HG02970 (cell line): Measurements from ENCODE around the gene ZNF253.
"Not testable (repeated sequence)": the region's sequence is repeated elsewhere in the genome, so short reads cannot be mapped to it uniquely, and the experiment has no call there.

Experiments used
- ATAC-seq: cut with Tn5 transposase; IDR thresholded peaks from one replicate; pipeline ENCODE4 v1.9.1; 2021; ENCODE audit warnings: mild to moderate bottlenecking, moderate library complexity, moderate number of reproducible peaks; ENCODE audit not compliant: unreplicated experiment, low FRiP score

Gene ZNF253

GRCh38 chr19:19892055-19892941 is 26.6 kb downstream of the ZNF253 start:
- not testable (repeated sequence) for ATAC-seq

- ATAC-seq, result no peak
These were observed 34.6 kb downstream of the ZNF253 start for GRCh38 chr19:19900139-19900728.

GRCh38 chr19:19900729-19901444 is 35.2 kb downstream of the ZNF253 start, which contains the start of gene ZNF93:
Gene ZNF93, plus strand, starts transcription at chr19:19900946. Its CDS starts 143 bp downstream, at chr19:19901089.
- peak; percentile 86 for ATAC-seq

- ATAC-seq, result not testable (repeated sequence)
These were observed 41.9 kb downstream of the ZNF253 start for GRCh38 chr19:19907551-19907950.

GRCh38 chr19:19909654-19910053 is 44.0 kb downstream of the ZNF253 start:
- no peak for ATAC-seq

- ATAC-seq, result no peak
These were observed 45.5 kb downstream of the ZNF253 start for GRCh38 chr19:19911150-19911549.

- no peak for ATAC-seq
These were observed 48.9 kb downstream of the ZNF253 start for GRCh38 chr19:19914596-19914995.

- ATAC-seq, result not testable (repeated sequence)
These were observed 64.7 kb downstream of the ZNF253 start for GRCh38 chr19:19930417-19930816.

- not testable (repeated sequence) for ATAC-seq
These were observed 68.0 kb downstream of the ZNF253 start for GRCh38 chr19:19933432-19934314.

GRCh38 chr19:19937403-19937802 is 71.7 kb downstream of the ZNF253 start:
- ATAC-seq, result no peak

GRCh38 chr19:19938449-19938848 is 72.8 kb downstream of the ZNF253 start:
- no peak for ATAC-seq

GRCh38 chr19:19943848-19944582 is 78.3 kb downstream of the ZNF253 start:
- no peak for ATAC-seq
